HG02623 (cell line): ENCODE data around the gene RAD51B.

Experiments used
- ATAC-seq: cut with Tn5 transposase; IDR thresholded peaks from one replicate; pipeline ENCODE4 v1.9.1; 2021; ENCODE audit warnings: moderate library complexity; ENCODE audit not compliant: unreplicated experiment

The RAD51B gene

GRCh38 chr14:68616221-68616902 is 796.8 kb downstream of the RAD51B start:
- no peak for ATAC-seq

GRCh38 chr14:68619790-68620574 is 800.4 kb downstream of the RAD51B start:
- no peak for ATAC-seq

- no peak for ATAC-seq
These were observed 802.1 kb downstream of the RAD51B start for GRCh38 chr14:68621400-68622365.

- ATAC-seq, result no peak
These were observed 803.3 kb downstream of the RAD51B start for GRCh38 chr14:68622856-68623255.

- ATAC-seq, result no peak
These were observed 803.7 kb downstream of the RAD51B start for GRCh38 chr14:68623307-68623706.

GRCh38 chr14:68623826-68624225 is 804.2 kb downstream of the RAD51B start:
- ATAC-seq, result no peak

- no peak for ATAC-seq
These were observed 805.1 kb downstream of the RAD51B start for GRCh38 chr14:68624541-68625220.

- ATAC-seq, result no peak
These were observed 805.9 kb downstream of the RAD51B start for GRCh38 chr14:68625366-68626090.

- ATAC-seq, result no peak
These were observed 806.8 kb downstream of the RAD51B start for GRCh38 chr14:68626386-68626785.

- ATAC-seq, result no peak
These were observed 807.7 kb downstream of the RAD51B start for GRCh38 chr14:68627050-68627867.

GRCh38 chr14:68627868-68628604 is 808.5 kb downstream of the RAD51B start:
- no peak for ATAC-seq

- no peak for ATAC-seq
These were observed 809.2 kb downstream of the RAD51B start for GRCh38 chr14:68628605-68629310.

- ATAC-seq, result no peak
These were observed 810.5 kb downstream of the RAD51B start for GRCh38 chr14:68630081-68630571.

GRCh38 chr14:68630611-68631393 is 811.2 kb downstream of the RAD51B start:
- no peak for ATAC-seq

- ATAC-seq, result no peak
These were observed 811.9 kb downstream of the RAD51B start for GRCh38 chr14:68631394-68632053.
